ENCODE data around the gene APP.

APP gene

GRCh38 chr21:25961042-25961441 lies 209.5 kb downstream of the APP start:
- H3K9ac ChIP-seq (ENCODE audit: low read depth, low read length), result no peak overlapping the region
- no peaks in the 10 kb centered on the region for H3K27me3 ChIP-seq (ENCODE audit: control insufficient read depth, insufficient read depth, low read length)
- H3K4me1 ChIP-seq (ENCODE audit: control insufficient read depth, insufficient read depth, low read length), result peaks cover 27% of the 10 kb centered on the region
- H3K9me3 ChIP-seq (ENCODE audit: control insufficient read depth, insufficient read depth, low read length), result no peaks in the 10 kb centered on the region
- no peak overlapping the region for H3K4me3 ChIP-seq (ENCODE audit: low read depth, low read length)
- no peaks in the 10 kb centered on the region for H3K36me3 ChIP-seq (ENCODE audit: control insufficient read depth, insufficient read depth, low read length)

GRCh38 chr21:25960402-25960801 lies 210.2 kb downstream of the APP start:
- H3K9ac ChIP-seq (ENCODE audit: low read depth, low read length), result no peak overlapping the region

GRCh38 chr21:25959799-25960198 lies 210.8 kb downstream of the APP start:
- Histone ChIP-seq H3K36me3 (ENCODE audit: control insufficient read depth, insufficient read depth, low read length) (no peaks in the 10 kb centered on the region), H3K27me3 (ENCODE audit: control insufficient read depth, insufficient read depth, low read length) (no peaks in the 10 kb centered on the region), H3K9ac (ENCODE audit: low read depth, low read length) (no peak overlapping the region), H3K9me3 (ENCODE audit: control insufficient read depth, insufficient read depth, low read length) (no peaks in the 10 kb centered on the region), H3K4me1 (ENCODE audit: control insufficient read depth, insufficient read depth, low read length) (peaks cover 27% of the 10 kb centered on the region), H3K4me3 (ENCODE audit: low read depth, low read length) (no peak overlapping the region)

More at GRCh38 chr21:25960402-25960801, 210.2 kb downstream of the APP start:
- Histone ChIP-seq H3K36me3 (ENCODE audit: control insufficient read depth, insufficient read depth, low read length) (no peaks in the 10 kb centered on the region), H3K27me3 (ENCODE audit: control insufficient read depth, insufficient read depth, low read length) (no peaks in the 10 kb centered on the region), H3K4me3 (ENCODE audit: low read depth, low read length) (no peak overlapping the region), H3K9me3 (ENCODE audit: control insufficient read depth, insufficient read depth, low read length) (no peaks in the 10 kb centered on the region), H3K4me1 (ENCODE audit: control insufficient read depth, insufficient read depth, low read length) (peaks cover 27% of the 10 kb centered on the region)

- no peaks in the 10 kb centered on the region for H3K9me3 ChIP-seq (ENCODE audit: control insufficient read depth, insufficient read depth, low read length)
- no peak overlapping the region for H3K4me3 ChIP-seq (ENCODE audit: low read depth, low read length)
- peaks cover 26% of the 10 kb centered on the region for H3K4me1 ChIP-seq (ENCODE audit: control insufficient read depth, insufficient read depth, low read length)
- no peak overlapping the region for H3K9ac ChIP-seq (ENCODE audit: low read depth, low read length)
- H3K27me3 ChIP-seq (ENCODE audit: control insufficient read depth, insufficient read depth, low read length), result no peaks in the 10 kb centered on the region
- peaks cover 6% of the 10 kb centered on the region for H3K36me3 ChIP-seq (ENCODE audit: control insufficient read depth, insufficient read depth, low read length)
Measured at GRCh38 chr21:25956993-25957714, 213.4 kb downstream of the APP start.

GRCh38 chr21:25955646-25956045 lies 214.9 kb downstream of the APP start:
- peaks cover 6% of the 10 kb centered on the region for H3K36me3 ChIP-seq (ENCODE audit: control insufficient read depth, insufficient read depth, low read length)
- no peaks in the 10 kb centered on the region for H3K9me3 ChIP-seq (ENCODE audit: control insufficient read depth, insufficient read depth, low read length)

GRCh38 chr21:25953659-25954058 lies 216.9 kb downstream of the APP start:
- Histone ChIP-seq H3K9me3 (ENCODE audit: control insufficient read depth, insufficient read depth, low read length) (no peaks in the 10 kb centered on the region), H3K27me3 (ENCODE audit: control insufficient read depth, insufficient read depth, low read length) (no peaks in the 10 kb centered on the region), H3K9ac (ENCODE audit: low read depth, low read length) (no peak overlapping the region), H3K36me3 (ENCODE audit: control insufficient read depth, insufficient read depth, low read length) (peaks cover 6% of the 10 kb centered on the region), H3K4me3 (ENCODE audit: low read depth, low read length) (no peak overlapping the region), H3K4me1 (ENCODE audit: control insufficient read depth, insufficient read depth, low read length) (no peaks in the 10 kb centered on the region)

More at GRCh38 chr21:25955646-25956045, 214.9 kb downstream of the APP start:
- H3K4me1 ChIP-seq (ENCODE audit: control insufficient read depth, insufficient read depth, low read length), result peaks cover 12% of the 10 kb centered on the region
- H3K27me3 ChIP-seq (ENCODE audit: control insufficient read depth, insufficient read depth, low read length), result no peaks in the 10 kb centered on the region
- no peak overlapping the region for H3K9ac ChIP-seq (ENCODE audit: low read depth, low read length)
- no peak overlapping the region for H3K4me3 ChIP-seq (ENCODE audit: low read depth, low read length)

- Histone ChIP-seq H3K9ac (ENCODE audit: low read depth, low read length) (no peak overlapping the region), H3K4me1 (ENCODE audit: control insufficient read depth, insufficient read depth, low read length) (no peaks in the 10 kb centered on the region), H3K9me3 (ENCODE audit: control insufficient read depth, insufficient read depth, low read length) (no peaks in the 10 kb centered on the region), H3K4me3 (ENCODE audit: low read depth, low read length) (no peak overlapping the region), H3K36me3 (ENCODE audit: control insufficient read depth, insufficient read depth, low read length) (peaks cover 6% of the 10 kb centered on the region), H3K27me3 (ENCODE audit: control insufficient read depth, insufficient read depth, low read length) (no peaks in the 10 kb centered on the region)
Measured at GRCh38 chr21:25953196-25953595, 217.4 kb downstream of the APP start.

GRCh38 chr21:25952306-25952705 lies 218.3 kb downstream of the APP start:
- Histone ChIP-seq H3K27me3 (ENCODE audit: control insufficient read depth, insufficient read depth, low read length) (no peaks in the 10 kb centered on the region), H3K4me1 (ENCODE audit: control insufficient read depth, insufficient read depth, low read length) (no peaks in the 10 kb centered on the region), H3K36me3 (ENCODE audit: control insufficient read depth, insufficient read depth, low read length) (peaks cover 6% of the 10 kb centered on the region), H3K4me3 (ENCODE audit: low read depth, low read length) (no peak overlapping the region), H3K9me3 (ENCODE audit: control insufficient read depth, insufficient read depth, low read length) (no peaks in the 10 kb centered on the region), H3K9ac (ENCODE audit: low read depth, low read length) (no peak overlapping the region)

- H3K9ac ChIP-seq (ENCODE audit: low read depth, low read length), result no peak overlapping the region
- H3K27me3 ChIP-seq (ENCODE audit: control insufficient read depth, insufficient read depth, low read length), result no peaks in the 10 kb centered on the region
- no peak overlapping the region for H3K4me3 ChIP-seq (ENCODE audit: low read depth, low read length)
- H3K9me3 ChIP-seq (ENCODE audit: control insufficient read depth, insufficient read depth, low read length), result no peaks in the 10 kb centered on the region
- peaks cover 9% of the 10 kb centered on the region for H3K36me3 ChIP-seq (ENCODE audit: control insufficient read depth, insufficient read depth, low read length)
- no peaks in the 10 kb centered on the region for H3K4me1 ChIP-seq (ENCODE audit: control insufficient read depth, insufficient read depth, low read length)
Measured at GRCh38 chr21:25949701-25950100, 220.9 kb downstream of the APP start.

GRCh38 chr21:25944672-25945213 lies 225.8 kb downstream of the APP start:
- H3K9ac ChIP-seq (ENCODE audit: low read depth, low read length), result no peak overlapping the region
- no peaks in the 10 kb centered on the region for H3K27me3 ChIP-seq (ENCODE audit: control insufficient read depth, insufficient read depth, low read length)
- peaks cover 3% of the 10 kb centered on the region for H3K36me3 ChIP-seq (ENCODE audit: control insufficient read depth, insufficient read depth, low read length)

GRCh38 chr21:25944082-25944481 lies 226.5 kb downstream of the APP start:
- no peaks in the 10 kb centered on the region for H3K9me3 ChIP-seq (ENCODE audit: control insufficient read depth, insufficient read depth, low read length)
- H3K9ac ChIP-seq (ENCODE audit: low read depth, low read length), result no peak overlapping the region
- peaks cover 3% of the 10 kb centered on the region for H3K36me3 ChIP-seq (ENCODE audit: control insufficient read depth, insufficient read depth, low read length)
- no peaks in the 10 kb centered on the region for H3K27me3 ChIP-seq (ENCODE audit: control insufficient read depth, insufficient read depth, low read length)
- no peaks in the 10 kb centered on the region for H3K4me1 ChIP-seq (ENCODE audit: control insufficient read depth, insufficient read depth, low read length)
- no peak overlapping the region for H3K4me3 ChIP-seq (ENCODE audit: low read depth, low read length)

More at GRCh38 chr21:25944672-25945213, 225.8 kb downstream of the APP start:
- no peaks in the 10 kb centered on the region for H3K9me3 ChIP-seq (ENCODE audit: control insufficient read depth, insufficient read depth, low read length)
- H3K4me3 ChIP-seq (ENCODE audit: low read depth, low read length), result no peak overlapping the region
- H3K4me1 ChIP-seq (ENCODE audit: control insufficient read depth, insufficient read depth, low read length), result no peaks in the 10 kb centered on the region

- no peak overlapping the region for H3K9ac ChIP-seq (ENCODE audit: low read depth, low read length)
- no peak overlapping the region for H3K4me3 ChIP-seq (ENCODE audit: low read depth, low read length)
- no peaks in the 10 kb centered on the region for H3K9me3 ChIP-seq (ENCODE audit: control insufficient read depth, insufficient read depth, low read length)
- no peaks in the 10 kb centered on the region for H3K4me1 ChIP-seq (ENCODE audit: control insufficient read depth, insufficient read depth, low read length)
- no peaks in the 10 kb centered on the region for H3K27me3 ChIP-seq (ENCODE audit: control insufficient read depth, insufficient read depth, low read length)
- H3K36me3 ChIP-seq (ENCODE audit: control insufficient read depth, insufficient read depth, low read length), result peaks cover 3% of the 10 kb centered on the region
Measured at GRCh38 chr21:25942135-25942534, 228.4 kb downstream of the APP start.

Data from iPS-15b (cell line).